CD4-positive, alpha-beta T cell treated with Interferon gamma for 1 hour (primary cell): Measurements from ENCODE around the gene HLA-DRA.
A peak's percentile ranks its signal among the peaks of the same experiment; 100 is the strongest.
"Not testable (repeated sequence)": the region's sequence is repeated elsewhere in the genome, so short reads cannot be mapped to it uniquely, and the experiment has no call there.

Experiments used
- DNase-seq: peaks from one replicate; pipeline ENCODE4 v3.0.0-alpha.2; 2020

The HLA-DRA gene

GRCh38 chr6:32432050-32432450 is 7.6 kb upstream of the HLA-DRA start:
- no peak for DNase-seq

- not testable (repeated sequence) for DNase-seq
These were observed 5.7 kb upstream of the HLA-DRA start for GRCh38 chr6:32433950-32434349.

- no peak for DNase-seq
These were observed 3.5 kb upstream of the HLA-DRA start for GRCh38 chr6:32436186-32436585.

GRCh38 chr6:32436995-32437836 is 2.5 kb upstream of the HLA-DRA start:
- DNase-seq, result peak; percentile 22

- no peak for DNase-seq
These were observed 548 bp upstream of the HLA-DRA start for GRCh38 chr6:32439139-32439538.

GRCh38 chr6:32442243-32442667 is 2.6 kb downstream of the HLA-DRA start:
- DNase-seq, result no peak

GRCh38 chr6:32442977-32443552 is 3.4 kb downstream of the HLA-DRA start:
- no peak for DNase-seq

- DNase-seq, result no peak
These were observed 4.7 kb downstream of the HLA-DRA start for GRCh38 chr6:32444433-32444832.

- DNase-seq, result no peak
These were observed 5.7 kb downstream of the HLA-DRA start for GRCh38 chr6:32445321-32445854.

GRCh38 chr6:32447932-32448331 is 8.2 kb downstream of the HLA-DRA start:
- DNase-seq, result no peak

GRCh38 chr6:32449088-32449736 is 9.5 kb downstream of the HLA-DRA start:
- no peak for DNase-seq

GRCh38 chr6:32457054-32457453 is 17.4 kb downstream of the HLA-DRA start:
- no peak for DNase-seq

- DNase-seq, result no peak
These were observed 20.2 kb downstream of the HLA-DRA start for GRCh38 chr6:32459781-32460424.

- DNase-seq, result no peak
These were observed 20.8 kb downstream of the HLA-DRA start for GRCh38 chr6:32460528-32460927.

GRCh38 chr6:32461493-32461892 is 21.8 kb downstream of the HLA-DRA start:
- DNase-seq, result no peak

- DNase-seq, result no peak
These were observed 22.9 kb downstream of the HLA-DRA start for GRCh38 chr6:32462609-32463008.

- not testable (repeated sequence) for DNase-seq
These were observed 28.2 kb downstream of the HLA-DRA start for GRCh38 chr6:32467743-32468503.

GRCh38 chr6:32472781-32473375 is 33.2 kb downstream of the HLA-DRA start:
- DNase-seq, result no peak

- peak; percentile 42 for DNase-seq
These were observed 34.0 kb downstream of the HLA-DRA start for GRCh38 chr6:32473376-32474348.

GRCh38 chr6:32475392-32476206 is 35.9 kb downstream of the HLA-DRA start:
- no peak for DNase-seq
